Measurements from ENCODE around the gene SCAPER.
"Not testable (repeated sequence)": the region's sequence is repeated elsewhere in the genome, so short reads cannot be mapped to it uniquely, and the experiment has no call there.

Gene SCAPER

GRCh38 chr15:76431971-76432370 is 473.2 kb downstream of the SCAPER start:
- Histone ChIP-seq H3K27ac (no peak overlapping the region), H3K9ac (no peak overlapping the region), H3K4me2 (ENCODE audit: low read length) (no peak overlapping the region), H3K79me2 (no peaks in the 10 kb centered on the region), H3K36me3 (ENCODE audit: control insufficient read depth, insufficient read depth, low read length) (no peaks in the 10 kb centered on the region), H3K4me1 (no peaks in the 10 kb centered on the region), H3K4me3 (ENCODE audit: low read depth, low read length) (no peak overlapping the region), H3K27me3 (ENCODE audit: control insufficient read depth, insufficient read depth, low read length) (no peaks in the 10 kb centered on the region), H3K9me3 (ENCODE audit: control insufficient read depth, low read length) (no peaks in the 10 kb centered on the region), H2AFZ (no peak overlapping the region)
- TF ChIP-seq CTCF (IDR thresholded peaks at IDR 0.05): no peak

GRCh38 chr15:76430711-76431110 is 474.4 kb downstream of the SCAPER start:
- H3K4me3 ChIP-seq (ENCODE audit: low read depth, low read length); H3K4me1 ChIP-seq; H3K9me3 ChIP-seq (ENCODE audit: control insufficient read depth, low read length); H3K36me3 ChIP-seq (ENCODE audit: control insufficient read depth, insufficient read depth, low read length); H3K9ac ChIP-seq; H3K27ac ChIP-seq; H3K79me2 ChIP-seq; H3K27me3 ChIP-seq (ENCODE audit: control insufficient read depth, insufficient read depth, low read length); H3K4me2 ChIP-seq (ENCODE audit: low read length); H2AFZ ChIP-seq: not testable (repeated sequence)

GRCh38 chr15:76429661-76430060 is 475.5 kb downstream of the SCAPER start:
- no peaks in the 10 kb centered on the region for H3K36me3 ChIP-seq (ENCODE audit: control insufficient read depth, insufficient read depth, low read length)
- H3K27ac ChIP-seq: no peak overlapping the region
- H3K9me3 ChIP-seq (ENCODE audit: control insufficient read depth, low read length): no peaks in the 10 kb centered on the region
- H3K4me3 ChIP-seq (ENCODE audit: low read depth, low read length): no peak overlapping the region
- H2AFZ ChIP-seq: no peak overlapping the region
- H3K4me2 ChIP-seq (ENCODE audit: low read length): no peak overlapping the region
- TF ChIP-seq CTCF (IDR thresholded peaks at IDR 0.05): no peak
- no peaks in the 10 kb centered on the region for H3K4me1 ChIP-seq
- H3K9ac ChIP-seq: no peak overlapping the region
- H3K79me2 ChIP-seq: no peaks in the 10 kb centered on the region
- no peaks in the 10 kb centered on the region for H3K27me3 ChIP-seq (ENCODE audit: control insufficient read depth, insufficient read depth, low read length)

- no peak overlapping the region for H3K4me3 ChIP-seq (ENCODE audit: low read depth, low read length)
- no peaks in the 10 kb centered on the region for H3K4me1 ChIP-seq
- no peaks in the 10 kb centered on the region for H3K27me3 ChIP-seq (ENCODE audit: control insufficient read depth, insufficient read depth, low read length)
- no peaks in the 10 kb centered on the region for H3K36me3 ChIP-seq (ENCODE audit: control insufficient read depth, insufficient read depth, low read length)
- H3K9ac ChIP-seq: no peak overlapping the region
- TF ChIP-seq CTCF (IDR thresholded peaks at IDR 0.05): no peak
- no peak overlapping the region for H3K4me2 ChIP-seq (ENCODE audit: low read length)
- H3K27ac ChIP-seq: no peak overlapping the region
- H3K79me2 ChIP-seq: no peaks in the 10 kb centered on the region
- no peak overlapping the region for H2AFZ ChIP-seq
- H3K9me3 ChIP-seq (ENCODE audit: control insufficient read depth, low read length): no peaks in the 10 kb centered on the region
These were observed 478.2 kb downstream of the SCAPER start for GRCh38 chr15:76426941-76427340.

GRCh38 chr15:76418352-76419140 is 486.6 kb downstream of the SCAPER start:
- H3K4me1 ChIP-seq: no peaks in the 10 kb centered on the region
- H2AFZ ChIP-seq: no peak overlapping the region
- no peaks in the 10 kb centered on the region for H3K79me2 ChIP-seq
- H3K27ac ChIP-seq: no peak overlapping the region
- no peak overlapping the region for H3K4me2 ChIP-seq (ENCODE audit: low read length)
- TF ChIP-seq CTCF (IDR thresholded peaks at IDR 0.05): no peak
- no peaks in the 10 kb centered on the region for H3K36me3 ChIP-seq (ENCODE audit: control insufficient read depth, insufficient read depth, low read length)
- H3K27me3 ChIP-seq (ENCODE audit: control insufficient read depth, insufficient read depth, low read length): no peaks in the 10 kb centered on the region
- no peaks in the 10 kb centered on the region for H3K9me3 ChIP-seq (ENCODE audit: control insufficient read depth, low read length)
- H3K9ac ChIP-seq: no peak overlapping the region
- H3K4me3 ChIP-seq (ENCODE audit: low read depth, low read length): no peak overlapping the region
